ENCODE measurements around the gene ELMOD3.

DNA sequence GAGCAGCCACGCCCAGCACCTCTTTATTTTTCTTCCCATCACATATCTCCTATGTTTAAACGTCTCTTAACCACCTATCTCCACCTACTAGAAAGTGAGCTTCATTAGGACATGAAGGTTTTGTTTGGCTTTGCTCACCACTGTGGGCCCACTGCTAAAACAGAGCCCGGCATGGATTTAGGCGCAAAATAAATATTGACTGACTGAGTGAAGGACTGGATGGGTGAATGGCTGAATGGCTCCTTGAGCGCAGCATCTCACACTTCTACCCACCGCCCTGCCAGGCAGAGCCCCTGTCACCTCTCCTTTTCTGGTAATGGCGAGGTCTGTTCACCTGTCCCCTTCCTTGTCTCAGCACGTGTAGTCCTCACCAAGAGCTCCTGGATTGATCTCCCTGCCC is 45.5 kb downstream of the ELMOD3 start:
- TF ChIP-seq, protein P1, sequence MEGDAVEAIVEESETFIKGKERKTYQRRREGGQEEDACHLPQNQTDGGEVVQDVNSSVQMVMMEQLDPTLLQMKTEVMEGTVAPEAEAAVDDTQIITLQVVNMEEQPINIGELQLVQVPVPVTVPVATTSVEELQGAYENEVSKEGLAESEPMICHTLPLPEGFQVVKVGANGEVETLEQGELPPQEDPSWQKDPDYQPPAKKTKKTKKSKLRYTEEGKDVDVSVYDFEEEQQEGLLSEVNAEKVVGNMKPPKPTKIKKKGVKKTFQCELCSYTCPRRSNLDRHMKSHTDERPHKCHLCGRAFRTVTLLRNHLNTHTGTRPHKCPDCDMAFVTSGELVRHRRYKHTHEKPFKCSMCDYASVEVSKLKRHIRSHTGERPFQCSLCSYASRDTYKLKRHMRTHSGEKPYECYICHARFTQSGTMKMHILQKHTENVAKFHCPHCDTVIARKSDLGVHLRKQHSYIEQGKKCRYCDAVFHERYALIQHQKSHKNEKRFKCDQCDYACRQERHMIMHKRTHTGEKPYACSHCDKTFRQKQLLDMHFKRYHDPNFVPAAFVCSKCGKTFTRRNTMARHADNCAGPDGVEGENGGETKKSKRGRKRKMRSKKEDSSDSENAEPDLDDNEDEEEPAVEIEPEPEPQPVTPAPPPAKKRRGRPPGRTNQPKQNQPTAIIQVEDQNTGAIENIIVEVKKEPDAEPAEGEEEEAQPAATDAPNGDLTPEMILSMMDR (IDR thresholded peaks at IDR 0.05; ENCODE audit: low read length), result no peak
- TF ChIP-seq EZH2phosphoT487 (IDR thresholded peaks at IDR 0.05; ENCODE audit: low read length), result no peak
- no peak for TF ChIP-seq EZH2 (optimal IDR thresholded peaks at IDR 0.05; ENCODE audit: low read depth, low read length)
